ENCODE measurements around the gene LAPTM4A.

- no peak for TF ChIP-seq CTCF (conservative IDR thresholded peaks at IDR 0.05)
- TF ChIP-seq EZH2 (IDR thresholded peaks at IDR 0.05; ENCODE audit: low read depth): no peak
Observed at GRCh38 chr2:20074901-20075300, 23.5 kb upstream of the LAPTM4A start.

Data from PC-9 (cell line).